ENCODE results near the gene PRND.
"Not testable (repeated sequence)": the region's sequence is repeated elsewhere in the genome, so short reads cannot be mapped to it uniquely, and the experiment has no call there.

The PRND gene

DNA sequence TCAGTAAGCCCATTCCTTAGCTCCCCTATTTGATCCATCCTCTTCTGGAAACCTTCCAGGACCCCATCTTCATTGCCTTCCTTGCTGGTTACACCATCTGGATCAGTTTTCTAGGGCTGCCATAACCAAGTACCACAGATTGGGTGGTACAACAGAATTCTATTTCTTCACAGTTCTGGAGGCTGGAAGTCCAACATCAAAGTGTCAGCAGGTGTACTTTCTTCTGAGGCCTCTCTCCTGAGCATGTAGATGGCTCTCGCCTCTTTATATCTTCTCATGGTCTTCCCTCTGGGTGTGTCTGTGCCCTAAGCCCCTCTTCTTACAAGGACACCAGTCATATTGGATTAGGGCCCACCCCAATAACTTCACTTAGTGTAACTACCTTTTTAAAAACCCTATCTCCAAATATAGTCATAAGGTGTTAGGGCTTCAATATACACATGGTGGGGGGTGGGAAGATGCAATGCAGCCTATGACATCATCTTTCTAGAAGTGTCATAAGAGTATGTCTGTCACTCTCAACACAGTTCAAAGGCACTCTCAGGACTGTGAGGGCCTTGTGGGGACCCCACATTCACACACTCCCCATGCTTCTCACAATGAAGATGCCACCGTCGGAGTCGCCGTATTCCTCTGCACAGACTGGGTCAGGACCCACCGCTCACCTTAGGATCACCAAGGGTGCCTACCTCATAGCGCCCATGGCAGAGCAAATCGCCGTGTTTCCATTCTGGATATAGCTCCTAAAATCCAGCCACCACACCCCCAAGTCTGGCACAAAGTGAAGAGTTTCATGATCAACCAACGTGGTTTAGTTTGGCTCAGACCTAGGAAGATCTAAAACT lies 12.2 kb upstream of the PRND start:
- FAIRE-seq, result no peak

DNA sequence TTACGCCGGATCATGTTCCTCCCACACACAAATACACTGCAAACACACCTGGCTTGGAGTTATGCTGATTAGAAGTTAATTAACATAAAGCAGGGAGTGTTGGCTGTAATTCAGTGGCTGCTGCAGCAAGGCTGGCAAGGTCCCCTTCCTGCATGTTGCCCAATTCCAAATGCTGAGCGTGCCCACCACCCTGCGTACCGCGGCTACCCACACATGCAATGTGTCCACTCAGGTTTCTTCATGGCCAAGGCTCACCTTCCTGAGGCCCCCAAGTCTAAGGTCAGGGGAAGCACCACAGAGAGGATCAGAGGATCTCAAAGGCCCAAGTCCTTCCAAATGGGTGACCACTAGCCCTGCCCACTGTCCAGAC lies 11.6 kb upstream of the PRND start:
- FAIRE-seq, result no peak

- no peak for FAIRE-seq
Measured at GRCh38 chr20:4711511-4711910, 10.2 kb upstream of the PRND start.

DNA sequence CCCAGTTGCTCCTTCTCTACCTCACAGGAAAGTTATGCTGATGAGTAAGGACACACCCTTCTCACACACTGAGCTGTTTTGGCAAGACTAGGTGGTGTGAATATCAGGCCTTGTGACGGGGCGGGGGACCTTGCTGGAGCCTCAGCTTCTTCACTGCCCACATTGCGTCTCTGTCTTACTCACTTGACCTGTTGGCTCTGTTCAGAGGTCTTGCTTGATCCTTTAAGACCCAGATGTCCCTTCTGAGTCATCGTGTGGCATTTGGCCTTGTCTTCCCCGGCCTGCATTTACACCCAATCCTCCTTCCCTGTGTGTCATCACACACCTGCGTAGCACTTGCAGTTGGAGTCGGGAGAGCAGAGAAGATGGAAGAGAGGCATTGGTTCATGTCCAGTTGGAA lies 8.3 kb upstream of the PRND start:
- FAIRE-seq, result no peak

DNA sequence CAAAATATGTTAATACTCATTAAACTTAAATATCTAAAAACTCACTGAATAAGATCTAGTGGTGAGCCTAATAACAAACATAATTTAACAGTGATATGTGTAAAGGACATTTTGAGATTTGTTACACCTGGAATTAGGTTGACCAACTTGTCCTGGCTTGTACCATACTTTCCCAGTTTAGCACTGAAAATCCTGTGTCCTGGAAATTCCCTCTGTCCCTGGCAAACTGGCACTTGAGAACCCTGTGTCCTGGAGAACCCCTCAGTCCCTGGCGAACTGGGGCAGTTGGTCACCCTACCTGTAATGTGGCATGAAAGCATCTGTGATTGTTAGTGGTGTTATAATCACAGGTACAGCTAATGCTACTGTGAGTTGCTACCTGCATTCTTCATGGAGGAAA lies 6.9 kb upstream of the PRND start:
- no peak for FAIRE-seq

DNA sequence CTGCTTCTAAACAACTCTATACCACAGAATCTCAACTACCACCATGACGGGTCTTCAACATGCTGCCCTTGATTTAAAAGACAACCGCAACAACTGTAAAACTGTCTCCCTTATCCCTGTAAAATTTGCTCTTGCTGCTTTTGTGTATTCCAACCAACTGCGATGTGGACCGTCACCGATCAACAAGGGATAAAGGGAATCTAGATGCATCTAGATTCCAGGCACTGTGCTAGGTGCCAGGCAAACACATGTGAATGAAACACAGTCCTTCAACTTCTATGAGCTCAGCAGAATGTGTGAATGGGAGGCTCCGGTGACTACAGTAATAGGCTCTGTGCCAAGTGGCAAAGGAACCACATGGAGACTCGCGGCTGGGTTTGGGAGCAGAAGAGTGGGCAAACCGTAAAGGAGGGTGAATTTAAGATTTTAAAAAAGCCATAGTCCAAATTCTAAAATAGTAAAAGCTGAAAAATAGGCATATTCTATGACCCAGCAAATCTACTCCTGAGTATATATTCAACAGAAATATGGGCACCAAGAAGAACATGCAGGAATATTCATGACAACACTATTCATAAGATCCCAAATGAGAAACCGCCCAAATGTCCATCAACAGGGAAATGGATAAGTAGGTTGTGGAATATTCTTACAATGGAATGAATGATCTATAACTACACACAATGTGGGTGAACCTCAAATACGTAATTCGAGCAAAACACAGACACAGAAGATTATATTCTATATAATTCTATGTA lies 3.7 kb upstream of the PRND start:
- no peak for FAIRE-seq

DNA sequence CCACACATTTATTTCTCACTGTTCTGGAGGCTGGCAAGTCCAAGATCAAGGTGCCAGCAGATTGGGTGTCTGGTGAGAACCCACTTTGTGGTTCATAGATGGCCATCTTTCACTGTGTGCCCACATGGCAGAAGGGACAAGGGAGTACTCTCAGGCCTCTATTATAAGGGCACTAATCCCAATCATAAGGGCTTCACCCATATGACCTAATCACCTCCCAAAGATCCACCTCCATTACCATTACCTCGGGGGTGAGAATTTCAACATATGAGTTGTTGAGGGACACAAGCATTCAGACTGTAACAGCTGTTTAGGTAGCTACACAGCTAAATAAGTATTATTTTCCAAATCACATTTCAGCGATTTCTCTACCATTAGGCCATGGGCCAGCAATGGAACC lies 2.5 kb upstream of the PRND start:
- no peak for FAIRE-seq

DNA sequence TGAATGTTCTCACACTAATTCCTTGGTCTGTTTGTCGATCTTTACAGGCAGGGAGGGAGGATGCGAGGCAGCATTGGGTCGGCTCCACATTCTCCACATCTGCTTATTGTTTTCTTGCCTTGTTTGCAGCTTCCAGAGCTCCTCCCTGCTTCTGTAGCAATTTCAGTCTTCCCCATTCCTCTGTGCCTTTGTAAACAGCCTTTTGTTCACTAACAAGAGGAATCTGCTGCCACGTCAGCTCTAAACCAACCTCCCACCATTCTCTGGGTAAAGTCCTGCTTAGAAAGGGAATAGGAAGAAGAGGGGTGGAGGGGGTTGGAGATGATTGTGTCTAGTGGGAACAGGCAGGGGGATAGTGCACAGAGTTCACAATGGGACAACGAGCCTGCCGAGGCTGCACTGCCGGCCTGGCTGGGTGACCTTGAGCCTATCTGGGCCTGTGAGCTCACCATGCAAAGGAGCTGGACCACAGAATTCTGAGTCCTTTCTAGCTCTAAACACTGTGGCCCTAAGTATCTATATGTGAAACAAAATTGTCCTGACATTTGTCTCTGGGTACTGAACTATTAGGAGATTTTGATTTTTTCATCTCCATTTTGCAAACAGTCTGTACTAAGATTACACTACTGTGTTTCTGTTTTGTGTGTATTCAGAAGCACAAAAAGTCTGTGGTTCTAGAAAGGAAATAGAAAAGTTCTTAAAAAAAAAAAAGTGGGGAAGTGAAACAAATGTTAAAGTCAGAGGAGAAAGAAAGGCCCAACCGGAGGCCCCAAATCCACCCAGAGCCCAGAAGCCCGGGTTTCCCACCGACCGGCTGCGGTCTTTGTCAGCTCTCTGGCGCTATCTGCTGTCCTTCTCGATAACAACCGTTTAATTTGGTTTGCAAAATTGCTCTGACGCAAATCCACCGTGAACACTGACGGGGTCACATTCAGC lies 1.4 kb upstream of the PRND start:
- FAIRE-seq, result peak; percentile 86

DNA sequence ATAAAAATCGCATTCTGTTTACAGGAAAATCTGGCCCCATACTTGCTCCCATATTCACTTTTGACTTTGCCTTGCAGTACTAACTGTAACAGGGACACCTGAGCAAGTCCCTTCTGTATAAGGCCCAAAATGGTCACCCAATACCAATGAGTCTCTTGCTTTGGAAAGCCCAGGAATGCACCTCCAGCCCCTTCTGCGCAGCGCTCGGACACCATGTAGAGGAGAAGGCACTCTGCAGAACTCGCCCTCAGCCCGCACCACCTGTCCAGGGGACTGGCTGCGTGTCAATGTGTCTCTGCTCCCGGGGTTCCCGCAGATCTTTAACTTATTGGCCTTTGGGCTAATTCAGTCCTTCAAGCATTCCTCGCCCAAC lies 746 bp upstream of the PRND start:
- FAIRE-seq, result no peak

DNA sequence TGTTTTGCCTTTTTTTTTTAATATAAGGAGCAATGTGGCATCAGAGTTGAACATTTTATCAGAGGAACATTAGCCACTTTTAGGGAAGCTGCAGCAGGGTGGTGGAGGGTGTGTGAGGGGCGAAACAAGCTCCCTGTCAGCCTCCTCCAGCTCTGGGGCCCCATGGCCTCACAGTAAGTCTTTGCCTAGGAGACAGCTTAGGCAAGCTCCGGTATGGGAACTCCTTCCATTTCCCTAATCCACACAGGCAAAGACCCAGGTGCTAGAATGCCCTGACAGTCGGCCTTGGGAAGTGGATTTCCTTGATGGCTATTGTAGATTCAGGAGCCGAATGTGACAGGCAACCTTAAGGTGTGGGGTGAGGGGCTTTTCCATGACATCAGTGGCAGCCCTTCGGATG lies 862 bp downstream of the PRND start:
- FAIRE-seq, result no peak

DNA sequence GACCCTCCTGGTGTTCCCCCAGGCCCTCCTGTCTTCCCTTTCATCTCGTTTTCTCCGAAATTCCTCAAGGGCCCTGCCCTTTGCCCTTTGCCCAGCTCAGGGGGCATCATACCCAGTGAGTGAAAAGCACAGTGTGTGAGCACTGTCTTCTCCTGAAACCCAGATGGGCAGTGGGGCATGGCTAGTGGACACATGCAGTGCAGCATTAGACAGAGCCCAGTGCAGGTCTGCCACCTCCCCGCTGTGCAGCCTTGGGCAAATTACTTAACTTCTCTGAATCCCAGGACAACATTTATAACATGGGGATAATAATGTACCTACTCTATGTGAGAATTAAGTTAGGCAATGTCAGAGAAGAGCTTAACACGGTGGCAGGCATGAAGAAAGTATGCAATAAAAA lies 1.3 kb downstream of the PRND start:
- no peak for FAIRE-seq

DNA sequence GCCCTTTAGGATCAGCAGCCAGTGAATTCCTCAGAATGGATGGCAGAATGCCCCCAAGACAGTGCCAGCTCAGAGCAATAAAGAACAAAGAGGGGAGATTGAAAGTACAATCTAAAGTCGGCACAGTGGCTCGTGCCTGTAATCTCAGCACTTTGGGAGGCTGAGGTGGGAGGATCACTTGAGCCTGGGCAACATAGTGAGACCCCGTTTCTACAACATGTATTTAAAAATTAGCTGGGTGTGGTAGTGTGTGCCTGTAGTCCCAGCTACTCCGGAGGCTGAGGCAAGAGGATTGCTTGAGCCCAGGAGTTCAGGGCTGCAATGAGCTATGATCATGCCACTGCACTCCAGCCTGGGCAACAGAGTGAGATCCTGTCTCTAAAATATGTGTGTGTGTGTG lies 1.8 kb downstream of the PRND start:
- FAIRE-seq, result not testable (repeated sequence)

DNA sequence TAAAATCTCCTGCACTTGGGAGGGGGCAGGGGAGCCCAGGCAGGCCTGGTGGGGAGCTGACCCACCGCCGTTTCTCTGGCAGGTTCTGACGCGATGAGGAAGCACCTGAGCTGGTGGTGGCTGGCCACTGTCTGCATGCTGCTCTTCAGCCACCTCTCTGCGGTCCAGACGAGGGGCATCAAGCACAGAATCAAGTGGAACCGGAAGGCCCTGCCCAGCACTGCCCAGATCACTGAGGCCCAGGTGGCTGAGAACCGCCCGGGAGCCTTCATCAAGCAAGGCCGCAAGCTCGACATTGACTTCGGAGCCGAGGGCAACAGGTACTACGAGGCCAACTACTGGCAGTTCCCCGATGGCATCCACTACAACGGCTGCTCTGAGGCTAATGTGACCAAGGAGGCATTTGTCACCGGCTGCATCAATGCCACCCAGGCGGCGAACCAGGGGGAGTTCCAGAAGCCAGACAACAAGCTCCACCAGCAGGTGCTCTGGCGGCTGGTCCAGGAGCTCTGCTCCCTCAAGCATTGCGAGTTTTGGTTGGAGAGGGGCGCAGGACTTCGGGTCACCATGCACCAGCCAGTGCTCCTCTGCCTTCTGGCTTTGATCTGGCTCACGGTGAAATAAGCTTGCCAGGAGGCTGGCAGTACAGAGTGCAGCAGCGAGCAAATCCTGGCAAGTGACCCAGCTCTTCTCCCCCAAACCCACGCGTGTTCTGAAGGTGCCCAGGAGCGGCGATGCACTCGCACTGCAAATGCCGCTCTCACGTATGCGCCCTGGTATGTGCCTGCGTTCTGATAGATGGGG lies 3.0 kb downstream of the PRND start:
- FAIRE-seq, result no peak

GRCh38 chr20:4725263-4725550 lies 3.5 kb downstream of the PRND start:
- FAIRE-seq, result no peak

GRCh38 chr20:4726710-4727397 lies 5.1 kb downstream of the PRND start:
- FAIRE-seq, result no peak

GRCh38 chr20:4728120-4728760 lies 6.5 kb downstream of the PRND start:
- FAIRE-seq, result no peak

DNA sequence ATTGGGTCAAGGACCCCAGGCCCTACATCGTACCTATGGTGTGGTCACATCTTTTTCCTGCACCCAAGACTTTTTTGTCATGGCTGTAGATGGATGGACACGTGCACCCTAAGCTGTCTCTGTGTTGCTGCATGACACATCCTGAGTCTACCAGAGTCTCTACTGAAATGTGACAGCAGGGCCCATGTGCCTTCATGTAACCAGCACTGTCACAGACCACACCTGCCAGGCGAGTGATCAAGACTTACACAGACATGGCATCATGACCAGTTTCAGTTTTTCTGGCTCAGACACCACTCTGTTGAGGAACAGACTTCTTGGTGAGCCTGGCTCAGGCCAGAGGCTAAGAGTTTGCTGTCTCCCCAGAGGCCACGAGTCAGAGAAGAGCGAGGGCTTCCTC lies 7.6 kb downstream of the PRND start:
- FAIRE-seq, result no peak

GRCh38 chr20:4730780-4731179 lies 9.1 kb downstream of the PRND start:
- FAIRE-seq, result no peak

DNA sequence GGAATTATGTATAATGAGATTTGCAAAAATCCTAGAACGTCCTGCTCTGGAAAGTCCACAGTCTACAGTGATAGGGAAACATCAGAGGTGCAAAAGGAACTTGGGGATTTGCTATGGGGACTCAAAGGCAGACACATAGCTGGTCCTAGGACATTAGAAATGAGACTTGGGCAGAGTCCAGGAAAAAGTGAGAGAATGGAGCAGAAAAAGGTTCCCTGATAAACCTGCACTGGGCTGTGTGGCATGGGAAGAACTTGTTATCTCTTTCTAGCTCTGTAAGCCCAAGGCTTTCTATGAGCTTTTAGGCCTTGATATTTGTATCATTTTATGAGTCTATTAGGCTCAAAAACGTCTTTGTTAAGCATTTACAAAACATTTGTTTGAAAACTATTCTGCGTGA lies 15.2 kb downstream of the PRND start:
- no peak for FAIRE-seq

DNA sequence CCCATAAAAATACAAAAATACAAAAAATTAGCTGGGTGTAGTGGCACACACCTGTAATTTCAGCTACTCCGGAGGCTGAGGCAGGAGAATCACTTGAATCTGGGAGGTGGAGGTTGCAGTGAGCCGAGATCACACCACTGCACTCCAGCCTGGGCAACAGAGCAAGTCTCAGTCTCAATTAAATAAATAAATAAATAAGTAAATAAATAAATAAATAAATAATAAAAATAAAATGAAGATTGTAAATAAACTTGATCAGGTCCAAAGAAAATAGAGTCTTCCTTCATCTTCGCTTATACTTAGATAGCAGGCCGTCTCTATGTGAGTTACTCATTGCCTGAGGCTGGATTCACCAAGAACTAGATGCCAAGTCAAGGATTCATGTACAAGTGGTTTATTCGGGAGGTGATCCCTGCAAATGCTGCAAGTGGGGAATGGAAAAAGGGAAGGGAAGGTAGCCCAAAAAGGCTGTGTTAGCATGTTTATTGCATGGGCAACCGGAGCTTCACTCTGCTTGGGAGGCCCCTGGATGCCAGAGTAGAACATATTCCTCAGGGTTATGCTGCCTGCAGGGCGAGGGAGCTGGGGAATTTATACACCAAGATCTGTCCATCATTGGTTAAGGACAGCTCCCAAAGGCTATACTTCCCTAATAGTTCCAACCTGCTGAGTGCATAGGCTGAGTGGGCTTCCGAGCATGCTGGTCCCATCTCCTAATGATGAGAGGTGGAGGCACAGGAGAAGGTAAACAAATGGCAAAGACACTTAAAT lies 16.3 kb downstream of the PRND start:
- FAIRE-seq, result no peak

Measured in G401.6 (cell line).